ENCODE data around the gene C12orf76. TPM values are rescaled to one million over a fixed set of nuclear protein-coding genes. Genes with fewer than 3 reads are reported as not detected.

The C12orf76 gene
- total and polyA plus RNA-seq, 2 of the 13 experiments (the other 11 are each of a cell fraction or from before 2014, with no cell fraction given) = 15.8 to 38.4 TPM

- no peak for TF ChIP-seq DBP (CRISPR knock-in tag; IDR thresholded peaks at IDR 0.05; ENCODE audit: not compliant biosample characterization)
- TF ChIP-seq, protein P1, sequence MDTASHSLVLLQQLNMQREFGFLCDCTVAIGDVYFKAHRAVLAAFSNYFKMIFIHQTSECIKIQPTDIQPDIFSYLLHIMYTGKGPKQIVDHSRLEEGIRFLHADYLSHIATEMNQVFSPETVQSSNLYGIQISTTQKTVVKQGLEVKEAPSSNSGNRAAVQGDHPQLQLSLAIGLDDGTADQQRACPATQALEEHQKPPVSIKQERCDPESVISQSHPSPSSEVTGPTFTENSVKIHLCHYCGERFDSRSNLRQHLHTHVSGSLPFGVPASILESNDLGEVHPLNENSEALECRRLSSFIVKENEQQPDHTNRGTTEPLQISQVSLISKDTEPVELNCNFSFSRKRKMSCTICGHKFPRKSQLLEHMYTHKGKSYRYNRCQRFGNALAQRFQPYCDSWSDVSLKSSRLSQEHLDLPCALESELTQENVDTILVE (CRISPR knock-in tag; IDR thresholded peaks at IDR 0.05) = no peak
- no peak for TF ChIP-seq IRX3 (CRISPR knock-in tag; IDR thresholded peaks at IDR 0.05; ENCODE audit: borderline replicate concordance, low read depth)
- TF ChIP-seq, protein P2, sequence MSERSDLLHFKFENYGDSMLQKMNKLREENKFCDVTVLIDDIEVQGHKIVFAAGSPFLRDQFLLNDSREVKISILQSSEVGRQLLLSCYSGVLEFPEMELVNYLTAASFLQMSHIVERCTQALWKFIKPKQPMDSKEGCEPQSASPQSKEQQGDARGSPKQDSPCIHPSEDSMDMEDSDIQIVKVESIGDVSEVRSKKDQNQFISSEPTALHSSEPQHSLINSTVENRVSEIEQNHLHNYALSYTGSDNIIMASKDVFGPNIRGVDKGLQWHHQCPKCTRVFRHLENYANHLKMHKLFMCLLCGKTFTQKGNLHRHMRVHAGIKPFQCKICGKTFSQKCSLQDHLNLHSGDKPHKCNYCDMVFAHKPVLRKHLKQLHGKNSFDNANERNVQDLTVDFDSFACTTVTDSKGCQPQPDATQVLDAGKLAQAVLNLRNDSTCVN (CRISPR knock-in tag; IDR thresholded peaks at IDR 0.05; ENCODE audit: borderline replicate concordance) = no peak
- peak; percentile 51; the same call in 1 of the 2 replicates for TF ChIP-seq ZNF563 (CRISPR knock-in tag; IDR thresholded peaks at IDR 0.05)
- peak; percentile 75; the same call in 1 of the 2 replicates for TF ChIP-seq ZNF317 (CRISPR knock-in tag; IDR thresholded peaks at IDR 0.05)
- no peak for TF ChIP-seq ZNF382 (CRISPR knock-in tag; IDR thresholded peaks at IDR 0.05; ENCODE audit: borderline replicate concordance)
- peak; percentile 61 for TF ChIP-seq BHLHE40 (IDR thresholded peaks at IDR 0.05; ENCODE audit: low read length)
- TF ChIP-seq, protein P3, sequence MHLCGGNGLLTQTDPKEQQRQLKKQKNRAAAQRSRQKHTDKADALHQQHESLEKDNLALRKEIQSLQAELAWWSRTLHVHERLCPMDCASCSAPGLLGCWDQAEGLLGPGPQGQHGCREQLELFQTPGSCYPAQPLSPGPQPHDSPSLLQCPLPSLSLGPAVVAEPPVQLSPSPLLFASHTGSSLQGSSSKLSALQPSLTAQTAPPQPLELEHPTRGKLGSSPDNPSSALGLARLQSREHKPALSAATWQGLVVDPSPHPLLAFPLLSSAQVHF (CRISPR knock-in tag; IDR thresholded peaks at IDR 0.05) = 0 out of 2 replicates have a peak, but pooled peaks have one; percentile 70
- TF ChIP-seq ZFP36 (IDR thresholded peaks at IDR 0.05; ENCODE audit: borderline replicate concordance, low read depth, low read length, partially characterized antibody) = no peak
- TF ChIP-seq ZNF891 (CRISPR knock-in tag; IDR thresholded peaks at IDR 0.05) = peak; percentile 50; the same call in 1 of the 2 replicates
- peak; percentile 88 for TF ChIP-seq ETV5 (CRISPR knock-in tag; IDR thresholded peaks at IDR 0.05; ENCODE audit: borderline replicate concordance)
- TF ChIP-seq POGZ (CRISPR knock-in tag; IDR thresholded peaks at IDR 0.05) = peak; percentile 97
- peak; percentile 53; the same call in 1 of the 2 replicates for TF ChIP-seq ZSCAN29 (CRISPR knock-in tag; conservative IDR thresholded peaks at IDR 0.05)
- TF ChIP-seq FOXA1 (IDR thresholded peaks at IDR 0.05) = no peak
- TF ChIP-seq FOXA1 (CRISPR knock-in tag; IDR thresholded peaks at IDR 0.05) = no peak
- TF ChIP-seq PATZ1 (CRISPR knock-in tag; IDR thresholded peaks at IDR 0.05) = peak; percentile 90
- peak; percentile 93; the same call in 1 of the 2 replicates for TF ChIP-seq ZNF235 (CRISPR knock-in tag; IDR thresholded peaks at IDR 0.05; ENCODE audit: borderline replicate concordance)
- TF ChIP-seq ZNF530 (CRISPR knock-in tag; IDR thresholded peaks at IDR 0.05; ENCODE audit: low read depth) = no peak
- no peak for TF ChIP-seq SP5 (CRISPR knock-in tag; IDR thresholded peaks at IDR 0.05; ENCODE audit: borderline replicate concordance, low read depth)
- TF ChIP-seq ZNF33B (CRISPR knock-in tag; IDR thresholded peaks at IDR 0.05) = peak; percentile 14; the same call in 1 of the 2 replicates
- TF ChIP-seq ZNF747 (CRISPR knock-in tag; IDR thresholded peaks at IDR 0.05; ENCODE audit: borderline replicate concordance) = no peak; the same call in 1 of the 2 replicates
- TF ChIP-seq SMARCC2 (IDR thresholded peaks at IDR 0.05) = no peak
Observed at GRCh38 chr12:109995686-109996482, 52.4 kb downstream of the C12orf76 start, which contains the start of gene GIT2 (continued).

All from HepG2 (cell line).